Stimulated activated CD8-positive, alpha-beta memory T cell treated with anti-CD3 and anti-CD28 coated beads, Interleukin-7, amount 100 ng/mL, for 24 hours (primary cell): Measurements from ENCODE around the gene KNDC1.
"Not testable (repeated sequence)": the region's sequence is repeated elsewhere in the genome, so short reads cannot be mapped to it uniquely, and the experiment has no call there.

Source experiments
- DNase-seq: peaks from one replicate; pipeline ENCODE4 v3.0.0-alpha.2; 2020; ENCODE audit warnings: low read depth

KNDC1 gene, protein sequence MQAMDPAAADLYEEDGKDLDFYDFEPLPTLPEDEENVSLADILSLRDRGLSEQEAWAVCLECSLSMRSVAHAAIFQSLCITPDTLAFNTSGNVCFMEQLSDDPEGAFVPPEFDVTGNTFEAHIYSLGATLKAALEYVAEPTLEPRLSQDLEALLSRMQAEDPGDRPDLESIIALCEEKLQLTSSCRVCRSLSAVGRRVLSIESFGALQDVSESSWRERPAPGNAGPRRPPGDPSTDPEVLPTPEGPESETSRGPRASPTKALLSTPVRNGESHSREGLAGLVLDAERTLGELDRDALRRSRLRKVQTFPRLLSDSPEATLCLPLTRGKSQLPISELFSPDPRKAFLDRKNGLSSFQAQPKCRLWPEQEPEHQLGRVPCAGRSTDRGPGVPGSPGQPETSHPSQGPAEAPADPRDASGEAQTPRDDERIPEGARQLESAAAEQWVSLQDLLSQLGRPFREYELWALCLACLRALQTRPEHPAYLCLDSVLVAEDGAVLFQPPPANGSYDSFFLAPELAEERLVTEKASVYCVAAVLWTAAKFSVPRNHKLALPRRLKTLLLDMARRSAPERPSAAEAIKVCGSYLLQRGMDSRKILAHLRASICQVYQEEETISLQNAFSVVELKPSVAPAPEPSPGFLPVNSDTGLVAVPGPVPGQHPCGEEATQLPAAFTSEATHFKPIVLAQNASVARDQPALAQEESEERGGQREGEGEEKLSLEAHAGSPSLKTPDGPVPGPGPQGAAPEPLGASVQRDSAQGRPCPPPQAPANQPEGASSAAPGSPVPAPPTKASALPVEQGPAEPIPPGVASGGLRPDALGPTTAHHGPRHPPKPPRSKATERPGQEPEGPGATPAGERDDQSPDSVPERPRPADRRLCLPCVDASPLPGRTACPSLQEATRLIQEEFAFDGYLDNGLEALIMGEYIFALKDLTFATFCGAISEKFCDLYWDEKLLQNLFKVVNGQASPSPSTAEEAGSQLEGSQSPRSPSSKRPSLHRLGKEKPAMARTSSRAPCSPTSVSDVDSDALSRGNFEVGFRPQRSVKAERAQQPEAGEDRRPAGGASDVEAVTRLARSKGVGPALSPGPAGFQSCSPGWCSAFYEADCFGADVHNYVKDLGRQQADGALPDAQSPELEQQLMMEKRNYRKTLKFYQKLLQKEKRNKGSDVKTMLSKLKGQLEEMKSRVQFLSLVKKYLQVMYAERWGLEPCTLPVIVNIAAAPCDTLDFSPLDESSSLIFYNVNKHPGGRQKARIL (N-terminal part only)

DNA sequence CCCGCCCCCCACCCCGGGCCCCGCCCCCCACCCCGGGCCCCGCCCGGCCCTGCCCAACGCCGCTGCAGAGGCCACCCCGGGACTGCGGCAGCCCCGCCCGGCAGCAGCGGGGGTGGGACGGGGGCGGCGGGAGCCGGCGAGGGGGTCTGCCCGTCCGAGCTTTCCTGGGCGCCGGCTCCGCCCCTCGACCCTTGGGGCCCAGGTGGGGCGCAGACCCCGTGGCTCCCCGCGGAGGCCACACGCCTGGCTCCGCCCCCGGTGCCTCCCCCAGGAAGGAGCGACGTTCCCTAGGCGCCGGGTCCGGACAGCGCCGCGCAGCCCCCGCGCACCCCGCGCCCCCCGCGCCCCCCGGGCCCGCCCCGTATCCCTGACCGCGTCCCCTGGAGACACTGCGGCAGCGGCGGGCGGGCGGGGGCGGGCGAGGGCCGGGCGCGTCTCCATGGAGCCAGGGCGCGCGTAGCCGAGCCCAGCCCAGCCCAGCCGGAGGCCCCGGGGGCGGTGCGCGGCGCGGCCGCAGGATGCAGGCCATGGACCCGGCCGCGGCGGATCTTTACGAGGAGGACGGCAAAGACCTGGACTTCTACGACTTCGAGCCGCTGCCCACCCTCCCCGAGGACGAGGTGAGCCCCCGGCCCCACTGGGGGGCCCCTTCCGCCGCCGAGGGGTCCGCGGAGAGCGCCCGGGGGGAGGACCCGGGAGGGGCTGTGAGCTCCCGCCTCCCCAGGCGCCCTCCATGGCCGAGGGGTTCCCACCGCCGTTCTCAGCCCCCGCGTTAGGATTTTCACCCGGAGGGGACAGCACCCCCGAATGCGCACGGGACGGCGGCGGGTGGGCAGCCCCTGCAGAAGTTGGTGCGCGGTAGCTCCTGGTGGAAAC, at the start of gene KNDC1:
KNDC1 (plus strand) TSS at position 270 of the 876 bp plus-strand sequence; CDS start at position 519, 249 bp downstream.
- DNase-seq, result no peak

GRCh38 chr10:133110609-133111275, 49.3 kb upstream of the KNDC1 start:
- DNase-seq, result no peak

- not testable (repeated sequence) for DNase-seq
Observed at GRCh38 chr10:133111640-133112039, 48.4 kb upstream of the KNDC1 start.

GRCh38 chr10:133113146-133113830, 46.7 kb upstream of the KNDC1 start:
- no peak for DNase-seq

- no peak for DNase-seq
Observed at GRCh38 chr10:133113847-133114246, 46.2 kb upstream of the KNDC1 start.

DNA sequence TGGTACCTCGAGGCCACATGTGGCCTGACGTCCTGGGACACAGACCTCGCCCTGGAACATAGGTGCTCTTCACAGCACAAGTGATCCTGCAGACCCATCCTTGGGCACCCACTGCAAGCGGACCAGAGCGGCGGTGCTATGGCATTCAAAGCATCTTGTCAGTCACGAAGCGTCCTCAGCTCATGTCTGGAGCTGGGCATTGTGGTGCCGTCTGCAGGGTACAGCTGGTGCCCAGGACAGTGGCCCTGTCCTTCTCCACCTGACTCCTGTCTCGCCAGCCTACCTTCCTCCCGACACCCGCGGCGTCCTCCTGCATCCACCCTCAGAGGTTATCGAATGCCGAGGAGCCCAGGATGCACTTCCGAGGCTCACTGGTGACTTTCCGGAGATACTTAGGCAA, 45.8 kb upstream of the KNDC1 start:
- no peak for DNase-seq

DNA sequence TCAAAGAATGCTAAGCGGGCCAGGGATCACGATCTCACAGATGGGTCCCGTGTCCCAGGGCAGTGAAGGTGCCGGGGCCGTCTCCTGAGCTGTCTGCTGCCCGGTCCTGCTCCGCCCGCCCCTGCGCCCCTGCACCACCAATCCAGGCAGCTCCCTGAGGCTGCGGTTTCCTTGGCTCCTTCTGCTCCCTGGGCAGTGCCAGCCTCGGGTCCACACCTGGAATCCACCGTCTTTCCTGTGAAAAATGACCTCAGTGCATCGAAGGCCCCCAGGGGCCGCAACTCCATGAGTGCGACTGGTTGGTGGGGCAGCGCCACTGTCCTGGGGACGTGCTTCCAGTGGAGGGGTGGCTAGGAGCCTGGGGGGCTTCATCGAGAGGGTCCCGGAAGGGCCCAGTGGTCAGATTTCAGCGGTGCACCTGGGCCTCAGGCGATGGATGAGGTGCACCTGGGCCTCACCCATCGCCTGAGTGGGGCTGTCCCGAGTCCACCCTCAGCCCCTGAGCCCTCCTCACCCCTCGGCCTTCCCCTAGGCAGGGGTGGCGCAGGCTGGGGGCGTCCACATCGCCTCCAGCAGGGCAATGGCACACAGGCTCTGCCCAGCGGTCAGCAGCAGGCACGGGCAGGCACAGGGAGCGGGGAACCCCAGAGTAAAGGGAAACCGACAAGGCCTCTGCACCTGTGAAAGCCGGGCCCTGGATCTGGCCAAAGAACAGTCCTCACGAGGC, 45.1 kb upstream of the KNDC1 start:
- DNase-seq, result no peak

DNA sequence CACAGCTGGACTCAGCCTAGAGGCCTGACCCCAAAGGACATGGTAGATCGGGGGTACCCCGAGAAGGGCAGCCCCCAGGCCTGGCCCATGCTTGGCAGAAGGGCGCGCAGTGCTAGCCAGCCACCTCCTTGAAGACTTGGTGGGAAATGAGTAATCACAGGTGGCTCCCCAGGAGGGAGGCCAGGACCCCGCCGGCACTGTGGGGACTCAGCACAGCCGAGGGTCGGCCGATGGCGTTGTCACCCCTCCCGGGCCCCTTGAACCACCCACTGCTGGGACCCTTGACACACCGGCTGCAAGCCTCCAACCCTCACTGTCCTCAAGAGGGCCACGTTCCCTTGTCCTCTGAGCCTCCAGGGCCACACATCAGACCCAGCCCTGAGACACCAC, 44.6 kb upstream of the KNDC1 start:
- DNase-seq, result no peak

GRCh38 chr10:133115976-133116375, 44.0 kb upstream of the KNDC1 start:
- DNase-seq, result no peak

DNA sequence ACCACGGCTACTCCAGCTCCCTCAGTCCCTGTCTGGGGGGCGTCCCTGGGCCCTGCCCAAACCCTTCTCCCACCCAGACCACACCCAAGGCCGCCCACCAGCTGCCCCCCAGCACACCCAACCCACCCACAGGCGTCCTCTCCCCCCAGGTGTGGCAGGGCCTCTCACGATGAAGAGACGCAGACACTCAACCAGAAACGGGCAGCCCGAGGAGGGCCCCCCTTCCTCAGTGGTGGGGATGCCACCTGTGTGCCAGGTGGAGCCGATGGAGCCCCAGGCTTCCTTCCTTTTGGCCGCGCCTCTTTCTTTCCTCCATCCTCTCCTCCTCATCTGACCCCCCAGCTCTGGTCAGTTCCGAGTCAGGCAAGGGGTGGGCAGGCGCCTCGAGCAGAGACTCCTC, 43.6 kb upstream of the KNDC1 start:
- DNase-seq, result no peak

DNA sequence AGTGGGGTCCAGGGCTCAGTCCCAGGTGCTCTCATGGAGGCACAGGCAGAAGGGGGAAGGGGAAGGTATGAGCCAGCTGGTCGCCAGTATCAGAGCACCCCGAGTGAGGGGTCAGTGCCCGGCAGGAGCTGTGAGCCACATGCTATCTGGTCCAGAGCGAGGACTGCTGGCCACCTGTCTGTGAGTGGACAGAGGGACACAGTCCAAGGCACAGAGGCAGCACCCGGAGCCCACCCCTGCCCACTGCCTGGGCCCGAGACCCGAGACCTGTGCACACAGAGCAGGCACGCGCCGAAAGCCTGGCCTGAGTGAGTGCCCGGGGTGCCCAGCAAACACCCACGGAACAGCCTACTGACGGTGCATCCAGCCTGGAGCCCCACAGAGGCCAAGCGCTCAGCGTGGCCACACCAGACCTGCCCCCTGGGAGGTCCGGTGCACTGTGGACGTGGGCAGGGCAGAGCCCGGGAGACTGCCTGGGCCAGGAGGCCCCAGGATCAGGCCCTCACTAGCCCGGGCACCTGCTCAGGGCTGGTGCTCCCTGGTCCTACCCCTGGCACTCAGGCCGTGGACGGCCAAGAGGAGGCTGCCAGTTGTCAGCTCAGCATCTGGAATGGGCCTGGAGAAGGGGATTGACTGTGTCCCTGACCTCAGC, 42.9 kb upstream of the KNDC1 start:
- DNase-seq, result no peak

DNA sequence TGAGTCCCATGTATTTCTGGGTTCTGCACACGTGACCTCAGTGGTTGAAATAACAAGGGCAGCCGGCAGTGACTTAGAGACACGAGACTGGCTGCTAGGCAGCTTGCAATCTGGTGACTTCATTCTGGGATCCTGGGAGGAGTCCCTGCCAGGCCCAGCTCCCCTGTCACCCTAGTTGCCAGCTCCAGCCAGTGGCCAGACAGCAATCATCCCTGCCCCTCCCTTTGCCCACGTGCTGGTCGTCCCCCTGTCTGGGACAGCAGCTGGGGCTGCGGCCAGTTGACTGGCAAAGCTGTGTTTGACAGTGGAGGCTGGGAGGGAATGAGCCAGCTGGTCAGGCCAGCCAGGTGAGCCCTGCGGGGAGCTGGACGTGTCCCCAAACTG, 42.3 kb upstream of the KNDC1 start:
- no peak for DNase-seq

DNA sequence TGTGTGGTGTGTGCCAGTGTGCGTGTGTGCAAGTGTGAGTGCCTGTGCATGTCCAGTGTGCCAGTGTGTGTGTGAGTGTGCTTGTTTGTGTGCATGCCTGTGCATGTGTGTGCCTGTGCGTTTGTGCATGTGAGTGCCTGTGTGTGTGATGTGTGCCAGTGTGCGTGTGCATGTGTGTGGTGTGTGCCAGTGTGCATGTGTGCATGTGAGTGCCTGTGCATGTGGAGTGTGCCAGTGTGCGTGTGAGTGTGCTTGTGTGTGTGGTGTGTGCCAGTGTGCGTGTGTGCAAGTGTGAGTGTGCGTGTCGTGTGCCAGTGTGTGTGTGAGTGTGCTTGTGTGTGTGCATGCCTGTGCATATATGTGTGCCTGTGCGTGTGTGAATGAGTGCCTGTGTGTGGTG, 38.5 kb upstream of the KNDC1 start:
- no peak for DNase-seq

DNA sequence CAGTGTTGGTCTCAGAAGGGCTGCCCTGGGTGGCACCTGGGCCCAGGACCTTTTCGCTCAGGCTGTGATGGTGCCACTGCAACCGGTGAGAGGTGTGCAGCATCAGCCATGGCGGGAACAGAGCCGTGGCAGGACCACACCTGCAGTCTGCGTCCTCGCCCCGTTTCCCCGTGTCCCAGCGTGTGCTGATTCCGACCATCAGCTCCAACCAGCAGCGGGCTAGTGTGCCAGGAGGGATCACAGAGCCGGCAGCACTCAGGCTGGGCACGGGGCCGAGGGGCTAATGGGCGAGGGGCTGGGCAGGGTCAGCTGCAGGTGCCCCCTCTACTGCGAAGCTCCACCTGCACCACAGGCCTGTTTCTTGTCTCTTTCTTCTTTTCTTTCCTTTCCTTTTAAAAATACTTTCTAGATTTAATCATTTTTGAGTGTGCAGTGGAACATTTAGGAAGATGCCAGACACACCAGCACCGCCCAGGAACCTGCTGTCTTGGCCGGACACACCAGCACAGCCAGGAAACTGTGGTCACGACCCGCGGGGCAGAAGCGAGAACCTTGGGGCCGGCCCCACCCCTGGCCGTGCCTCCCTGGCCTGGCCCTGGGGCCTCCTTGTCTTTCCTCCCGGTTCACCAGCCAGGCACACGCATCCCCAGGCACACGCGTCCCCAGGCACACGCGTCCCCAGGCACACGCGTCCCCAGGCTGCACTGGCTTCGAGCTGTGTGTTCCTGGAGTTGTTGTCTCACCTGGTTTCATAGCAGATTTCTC, 37.7 kb upstream of the KNDC1 start:
- DNase-seq, result no peak

- DNase-seq, result no peak
Observed at GRCh38 chr10:133123050-133123745, 36.8 kb upstream of the KNDC1 start.

- DNase-seq, result no peak
Observed at GRCh38 chr10:133123746-133124356, 36.2 kb upstream of the KNDC1 start.
